ENCODE measurements around the gene TEX14.
A peak's percentile ranks its signal among the peaks of the same experiment; 100 is the strongest.
"Not testable (repeated sequence)": the region's sequence is repeated elsewhere in the genome, so short reads cannot be mapped to it uniquely, and the experiment has no call there.

Gene TEX14

GRCh38 chr17:58691701-58692238, at the start of gene TEX14:
TSS of gene TEX14 (minus strand) at chr17:58692045. CDS start at chr17:58652001, 40,044 bp downstream.
- DNase-seq = no peak

GRCh38 chr17:58741121-58741625, 49.3 kb upstream of the TEX14 start:
- no peak for DNase-seq

- DNase-seq = no peak
Measured at GRCh38 chr17:58734811-58735210, 43.0 kb upstream of the TEX14 start.

- DNase-seq = no peak
Measured at GRCh38 chr17:58734040-58734439, 42.2 kb upstream of the TEX14 start.

- no peak for DNase-seq
Measured at GRCh38 chr17:58730937-58731336, 39.1 kb upstream of the TEX14 start.

- DNase-seq = no peak
Measured at GRCh38 chr17:58728798-58729197, 37.0 kb upstream of the TEX14 start.

GRCh38 chr17:58722696-58723095, 30.9 kb upstream of the TEX14 start:
- DNase-seq = no peak

GRCh38 chr17:58722274-58722673, 30.4 kb upstream of the TEX14 start:
- no peak for DNase-seq

GRCh38 chr17:58710948-58711552, 19.2 kb upstream of the TEX14 start:
- peak; percentile 43 for DNase-seq

- no peak for DNase-seq
Measured at GRCh38 chr17:58706351-58707140, 14.7 kb upstream of the TEX14 start.

GRCh38 chr17:58703916-58704286, 12.1 kb upstream of the TEX14 start:
- DNase-seq = no peak

GRCh38 chr17:58703137-58703915, 11.5 kb upstream of the TEX14 start:
- DNase-seq = no peak

- no peak for DNase-seq
Measured at GRCh38 chr17:58702708-58703107, 10.9 kb upstream of the TEX14 start.

GRCh38 chr17:58702045-58702476, 10.2 kb upstream of the TEX14 start:
- DNase-seq = no peak

GRCh38 chr17:58699771-58700170, 7.9 kb upstream of the TEX14 start:
- no peak for DNase-seq

- DNase-seq = no peak
Measured at GRCh38 chr17:58694826-58695225, 3.0 kb upstream of the TEX14 start.

GRCh38 chr17:58694302-58694701, 2.5 kb upstream of the TEX14 start:
- no peak for DNase-seq

- no peak for DNase-seq
Measured at GRCh38 chr17:58693751-58694150, 1.9 kb upstream of the TEX14 start.

- DNase-seq = no peak
Measured at GRCh38 chr17:58693208-58693607, 1.4 kb upstream of the TEX14 start.

GRCh38 chr17:58692239-58693055, 602 bp upstream of the TEX14 start, which contains the start of gene RAD51C:
TSS of gene RAD51C (plus strand) at chr17:58692602. CDS start at chr17:58692644, 42 bp downstream.
- peak; percentile 59 for DNase-seq

- DNase-seq = not testable (repeated sequence)
Measured at GRCh38 chr17:58690033-58690432, 1.8 kb downstream of the TEX14 start.

- no peak for DNase-seq
Measured at GRCh38 chr17:58688521-58688920, 3.3 kb downstream of the TEX14 start.

All from NCI-H748 treated with DMSO at 0.1 percent for 48 hours (cell line).